Ovary (tissue), 9 donors: Measurements from ENCODE around the gene CD52. TPM values are rescaled to one million over a fixed set of nuclear protein-coding genes. Genes with fewer than 3 reads are reported as not detected.

ENCODE experiments used
- DNase-seq, 5 donors: peaks; one replicate each; pipeline ENCODE4 v3.0.0-alpha.2; 2019 to 2020
- H3K27ac ChIP-seq, 2 donors: fragments of 200-600 bp; one replicate each; pipeline versions ENCODE4 v1.5.1 to v1.8.0; 2019 to 2022
- H3K27me3 ChIP-seq: fragments of 200-600 bp; one replicate; pipeline ENCODE4 v1.8.0; 2022
- H3K36me3 ChIP-seq: fragments of 200-600 bp; sonication (generic); one replicate; pipeline ENCODE4 v1.5.1; 2019
- H3K4me1 ChIP-seq: one replicate; pipeline ENCODE4 v1.8.1; 2013; ENCODE audit warnings: mild to moderate bottlenecking, moderate library complexity; ENCODE audit not compliant: insufficient read depth
- H3K4me3 ChIP-seq: fragments of 200-600 bp; sonication (generic); one replicate; pipeline ENCODE4 v1.5.1; 2017
- H3K9me3 ChIP-seq, 2 donors: fragments of 200-600 bp in 1 of 2; sonication (generic) in 1 of 2; one replicate each; pipeline versions ENCODE4 v1.5.1 to v1.8.1; 2013 to 2019; ENCODE audit warnings: mild to moderate bottlenecking in 1 of 2, moderate library complexity in 1 of 2
- EP300 ChIP-seq: sonication (generic); formaldehyde crosslinking; IDR thresholded peaks from one replicate; pipeline ENCODE4 v1.6.1; 2017; ENCODE audit warnings: antibody characterized with exemption
- POLR2A ChIP-seq: fragments of 450-650 bp; IDR thresholded peaks from one replicate; pipeline ENCODE4 v1.6.1; 2017; ENCODE audit warnings: antibody characterized with exemption, mild to moderate bottlenecking, moderate library complexity
- WGBS, 3 donors: extraction: QIAGEN DNeasy Blood & Tissue Kit in 1 of 3; methylation state at CpG; one replicate each; pipeline versions ENCODE4 v1.1.5 to v1.1.7; 2013 to 2017; 5-methylcytosine and 5-hydroxymethylcytosine counted together
- intact Hi-C, 4 donors: fragments of 100-400 bp; cut with DNase I; formaldehyde crosslinking; loops; one replicate each; pipeline versions ENCODE4 v1.11.0 to v1.15.1; 2022 to 2023
- polyA plus RNA-seq, 2 donors: library from polyadenylated mRNA; stranded (reverse); fragments of 200-250 nt in 1 of 2; fragments of 350-450 nt in 1 of 2; fragmentation: Illumina TruSeq in 1 of 2; extraction: RNeasy Lipid Tissue Mini Kit (QIAGEN cat#74804) in 1 of 2; gene quantifications; one replicate each; pipeline ENCODE4 v1.2.3, GENCODE V29; 2013 to 2014
- total RNA-seq, 7 donors: library from RNA; depleted of rRNA in 2 of 7; stranded (reverse); fragments of >200 nt in 2 of 7; fragmentation: NEBNext Ultra II Directional in 3 of 7; extraction: Animal tissue kit (Norgen Biotek cat#: 25700) in 3 of 7; gene quantifications; one replicate each; pipeline versions ENCODE4 v1.1.0 to v1.2.4, GENCODE V29; 2016 to 2023
- TF ChIP-seq, protein P1 (sequence below), 3 donors: fragments of 450-650 bp in 2 of 3; fragments of 200-600 bp in 1 of 3; IDR thresholded peaks; one replicate each; pipeline versions ENCODE4 v1.5.1 to v1.8.0; 2016 to 2022; ENCODE audit warnings: antibody characterized with exemption in 3 of 3, mild to moderate bottlenecking in 1 of 3
- donor health status: DM: no; HTN: no; CAD: no; lungs with moderate emphysema.
- donor health status: DM: no; HTN: no; CAD: no.
- donor health status: Bipolar disorder and iron deficiency.
- donor health status: DM: yes; HTN: yes; CAD: no.
- donor health status: DM: no; HTN: no; CAD: no.
- donor health status: DM: yes; HTN: yes; CAD: no.

Gene CD52
- total and polyA plus RNA-seq, 9 donors = 1.3 to 45.5 (median 4.3) TPM; not detected in 1

- H3K27ac ChIP-seq = peak overlapping the region in 1 of 2 donors; percentile 58
- no peak for TF ChIP-seq EP300
- intact Hi-C loops = no loop called here
- peaks cover 6% of the 10 kb centered on the region for H3K4me1 ChIP-seq
- H3K36me3 ChIP-seq = no peaks in the 10 kb centered on the region
- H3K4me3 ChIP-seq = no peak overlapping the region
- WGBS, 3 donors = 90 to 94% (median 91%) methylated on average over 5 of the region's 5 CpGs
- H3K9me3 ChIP-seq = no peaks in the 10 kb centered on the region
- H3K27me3 ChIP-seq = no peaks in the 10 kb centered on the region
- DNase-seq = no peak
Measured at GRCh38 chr1:26281091-26281958, 36.4 kb upstream of the CD52 start.

DNA sequence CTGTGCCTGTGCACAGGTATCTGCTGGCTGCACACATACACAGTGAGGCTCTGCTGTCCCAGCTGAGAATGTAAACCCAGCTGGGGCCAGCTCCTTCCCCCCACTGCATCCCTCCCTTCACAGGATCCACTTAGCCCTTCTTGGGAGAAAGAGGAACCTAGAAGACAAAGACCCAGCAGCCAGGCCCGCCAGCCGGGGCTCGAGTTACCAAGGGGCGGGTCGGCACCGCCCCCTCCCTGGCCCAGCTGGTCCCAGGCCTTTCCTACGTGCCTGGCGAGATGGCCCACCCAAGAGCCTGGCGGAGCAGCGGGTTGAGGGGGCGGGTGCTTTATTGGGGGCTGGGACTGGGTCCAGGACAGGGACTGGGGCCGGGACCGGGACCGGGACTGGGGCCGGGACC is 35.8 kb upstream of the CD52 start:
- no peaks in the 10 kb centered on the region for H3K9me3 ChIP-seq
- intact Hi-C loops = no loop called here
- peak overlapping the region in 1 of 2 donors; percentile 58 for H3K27ac ChIP-seq
- peaks cover 6% of the 10 kb centered on the region for H3K4me1 ChIP-seq
- TF ChIP-seq, protein P1, sequence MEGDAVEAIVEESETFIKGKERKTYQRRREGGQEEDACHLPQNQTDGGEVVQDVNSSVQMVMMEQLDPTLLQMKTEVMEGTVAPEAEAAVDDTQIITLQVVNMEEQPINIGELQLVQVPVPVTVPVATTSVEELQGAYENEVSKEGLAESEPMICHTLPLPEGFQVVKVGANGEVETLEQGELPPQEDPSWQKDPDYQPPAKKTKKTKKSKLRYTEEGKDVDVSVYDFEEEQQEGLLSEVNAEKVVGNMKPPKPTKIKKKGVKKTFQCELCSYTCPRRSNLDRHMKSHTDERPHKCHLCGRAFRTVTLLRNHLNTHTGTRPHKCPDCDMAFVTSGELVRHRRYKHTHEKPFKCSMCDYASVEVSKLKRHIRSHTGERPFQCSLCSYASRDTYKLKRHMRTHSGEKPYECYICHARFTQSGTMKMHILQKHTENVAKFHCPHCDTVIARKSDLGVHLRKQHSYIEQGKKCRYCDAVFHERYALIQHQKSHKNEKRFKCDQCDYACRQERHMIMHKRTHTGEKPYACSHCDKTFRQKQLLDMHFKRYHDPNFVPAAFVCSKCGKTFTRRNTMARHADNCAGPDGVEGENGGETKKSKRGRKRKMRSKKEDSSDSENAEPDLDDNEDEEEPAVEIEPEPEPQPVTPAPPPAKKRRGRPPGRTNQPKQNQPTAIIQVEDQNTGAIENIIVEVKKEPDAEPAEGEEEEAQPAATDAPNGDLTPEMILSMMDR (IDR thresholded peaks at IDR 0.05) = no peak
- TF ChIP-seq POLR2A (no peak), EP300 (no peak)
- 10 to 23% (median 14%) methylated on average over 11 to 15 of the region's 15 CpGs for WGBS, 3 donors
- peak in 4 of 5 donors; percentile 55 to 72 (median 68) for DNase-seq
- no peak overlapping the region for H3K4me3 ChIP-seq
- H3K36me3 ChIP-seq = no peaks in the 10 kb centered on the region
- no peaks in the 10 kb centered on the region for H3K27me3 ChIP-seq

GRCh38 chr1:26282401-26282918 is 35.3 kb upstream of the CD52 start:
- peak overlapping the region in 1 of 2 donors; percentile 58 for H3K27ac ChIP-seq
- 61 to 80% (median 71%) methylated on average over 21 to 22 of the region's 22 CpGs for WGBS, 3 donors
- intact Hi-C loops = no loop called here
- H3K27me3 ChIP-seq = no peaks in the 10 kb centered on the region
- peaks cover 6% of the 10 kb centered on the region for H3K4me1 ChIP-seq
- TF ChIP-seq POLR2A (no peak), EP300 (no peak)
- TF ChIP-seq, protein P1 (IDR thresholded peaks at IDR 0.05) = no peak
- no peaks in the 10 kb centered on the region for H3K9me3 ChIP-seq
- H3K4me3 ChIP-seq = no peak overlapping the region
- no peaks in the 10 kb centered on the region for H3K36me3 ChIP-seq
- no peak for DNase-seq

GRCh38 chr1:26283279-26283853 is 34.4 kb upstream of the CD52 start:
- no peak for TF ChIP-seq POLR2A
- TF ChIP-seq EP300 = no peak
- TF ChIP-seq, protein P1 (IDR thresholded peaks at IDR 0.05) = no peak
- no peak for DNase-seq
- 73 to 78% (median 74%) methylated on average over 4 of the region's 4 CpGs for WGBS, 3 donors
- no peaks in the 10 kb centered on the region for H3K36me3 ChIP-seq
- H3K9me3 ChIP-seq = no peaks in the 10 kb centered on the region
- peaks cover 6% of the 10 kb centered on the region for H3K4me1 ChIP-seq
- H3K27me3 ChIP-seq = no peaks in the 10 kb centered on the region
- no peak overlapping the region for H3K27ac ChIP-seq
- no peak overlapping the region for H3K4me3 ChIP-seq
- intact Hi-C loops = no loop called here
